KOPT-K1 (cell line): ENCODE results near the gene STEAP1B.

Source experiments
- H3K27ac ChIP-seq: fragments of 200-600 bp; sonication (generic); 2 replicates; pipeline ENCODE4 v1.5.1; 2016; ENCODE audit warnings: antibody characterized with exemption, mild to moderate bottlenecking, low read depth, low read length; ENCODE audit not compliant: poor library complexity, severe bottlenecking
- H3K36me3 ChIP-seq: fragments of 200-600 bp; sonication (generic); 2 replicates; pipeline ENCODE4 v1.5.1; 2017; ENCODE audit warnings: antibody characterized with exemption, mild to moderate bottlenecking, low read length, moderate library complexity; ENCODE audit not compliant: insufficient read depth
- H3K9me3 ChIP-seq: fragments of 200-600 bp; sonication (generic); 2 replicates; pipeline ENCODE4 v1.5.1; 2017; ENCODE audit warnings: antibody characterized with exemption, low read length, mild to moderate bottlenecking; ENCODE audit not compliant: insufficient read depth, poor library complexity, severe bottlenecking

The STEAP1B gene

DNA sequence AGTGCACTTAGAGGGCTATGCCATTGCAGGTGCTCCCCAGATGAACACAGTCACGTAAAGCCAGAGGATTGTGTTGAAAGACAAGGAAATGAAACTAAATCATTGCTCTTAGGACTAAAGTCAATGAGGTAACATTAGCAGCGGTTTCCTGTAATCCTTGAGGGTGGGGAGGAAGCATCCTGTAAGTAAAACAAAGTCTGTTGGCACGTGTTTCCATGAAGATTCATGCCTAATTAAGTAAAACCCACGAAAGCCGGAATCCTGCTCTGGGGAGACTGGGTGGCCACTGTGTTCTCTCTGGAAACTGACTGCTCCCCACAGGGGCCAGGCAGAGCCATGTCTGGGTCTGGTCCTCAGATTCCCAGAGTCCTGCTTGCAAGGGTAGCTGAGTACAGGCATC lies 18.3 kb downstream of the STEAP1B start:
- no peaks in the 10 kb centered on the region for H3K36me3 ChIP-seq
- H3K27ac ChIP-seq, result peak overlapping the region; percentile 36
- H3K9me3 ChIP-seq, result no peaks in the 10 kb centered on the region

DNA sequence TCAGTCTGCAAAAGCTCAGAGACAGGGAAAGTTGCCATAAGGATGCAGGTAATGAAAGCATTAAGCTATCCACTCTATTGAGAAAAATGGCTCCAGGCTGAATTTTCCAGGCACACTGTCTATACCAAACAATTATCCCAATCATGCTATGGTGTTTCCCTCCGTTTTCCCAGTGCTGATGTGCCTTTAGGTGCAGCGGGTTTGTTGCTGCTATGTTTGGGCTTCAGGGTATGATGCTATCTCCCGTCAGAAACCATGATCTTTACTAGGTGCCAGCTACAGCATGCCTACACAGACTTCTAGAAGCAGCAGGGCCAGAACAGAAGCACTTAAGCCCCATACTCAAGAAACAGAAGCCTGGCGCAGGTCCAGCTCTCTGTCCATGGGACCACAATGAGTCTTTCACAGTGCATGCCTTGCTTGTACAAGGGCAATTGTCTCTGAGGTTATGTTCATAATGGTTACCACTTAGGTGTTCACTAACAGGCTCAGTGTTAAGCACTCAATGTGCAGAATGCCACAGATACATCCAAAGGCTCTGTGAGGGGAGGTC lies 19.4 kb downstream of the STEAP1B start:
- no peaks in the 10 kb centered on the region for H3K36me3 ChIP-seq
- H3K9me3 ChIP-seq, result no peaks in the 10 kb centered on the region
- no peak overlapping the region for H3K27ac ChIP-seq

DNA sequence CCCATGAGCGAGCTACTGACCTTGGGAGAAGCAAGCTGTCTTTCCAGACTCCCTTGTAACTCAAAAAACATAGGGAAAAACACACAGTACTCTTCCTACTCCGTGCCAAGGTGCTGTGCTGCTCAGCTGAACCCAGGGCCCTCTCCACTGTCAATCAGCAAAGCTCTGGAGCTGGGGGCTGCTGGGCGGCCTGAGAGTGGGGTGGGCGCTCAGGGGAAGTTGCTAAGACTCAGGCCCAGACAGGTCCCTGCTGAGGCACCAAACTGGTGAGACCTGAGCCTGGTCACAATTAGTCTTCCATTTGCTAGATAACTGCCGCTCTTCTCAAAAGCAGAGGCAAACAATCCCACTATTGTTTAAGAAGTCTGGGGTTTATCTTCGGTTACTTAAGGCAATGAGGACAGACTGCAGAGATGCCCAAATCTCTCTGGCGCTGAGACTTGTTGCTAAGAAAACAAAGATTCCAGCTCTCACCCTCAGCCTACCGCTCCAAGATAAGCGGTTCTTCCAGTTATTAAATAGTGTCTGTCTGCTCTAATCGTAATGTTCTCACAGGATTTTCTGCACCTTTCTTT lies 22.0 kb downstream of the STEAP1B start:
- Histone ChIP-seq H3K36me3 (no peaks in the 10 kb centered on the region), H3K27ac (no peak overlapping the region), H3K9me3 (no peaks in the 10 kb centered on the region)

DNA sequence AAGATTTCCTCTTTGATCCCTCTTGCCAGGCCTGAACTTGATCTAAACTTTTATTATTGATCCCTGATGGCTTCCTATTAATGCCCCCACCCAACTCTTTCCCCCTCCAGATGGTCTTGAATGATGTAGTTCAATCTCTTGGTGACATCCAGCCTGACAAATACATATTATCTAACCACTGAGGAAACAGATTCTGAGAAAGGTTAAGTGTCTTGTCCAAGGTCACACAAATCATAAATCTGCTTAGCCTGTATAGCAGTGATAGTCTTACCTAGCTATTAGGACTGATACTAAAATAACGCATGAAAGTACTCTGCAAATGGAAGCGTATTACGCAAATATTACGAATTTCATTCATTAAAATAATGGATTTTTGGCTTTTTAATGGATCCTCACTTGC lies 22.7 kb downstream of the STEAP1B start:
- no peaks in the 10 kb centered on the region for H3K9me3 ChIP-seq
- no peak overlapping the region for H3K27ac ChIP-seq
- no peaks in the 10 kb centered on the region for H3K36me3 ChIP-seq

DNA sequence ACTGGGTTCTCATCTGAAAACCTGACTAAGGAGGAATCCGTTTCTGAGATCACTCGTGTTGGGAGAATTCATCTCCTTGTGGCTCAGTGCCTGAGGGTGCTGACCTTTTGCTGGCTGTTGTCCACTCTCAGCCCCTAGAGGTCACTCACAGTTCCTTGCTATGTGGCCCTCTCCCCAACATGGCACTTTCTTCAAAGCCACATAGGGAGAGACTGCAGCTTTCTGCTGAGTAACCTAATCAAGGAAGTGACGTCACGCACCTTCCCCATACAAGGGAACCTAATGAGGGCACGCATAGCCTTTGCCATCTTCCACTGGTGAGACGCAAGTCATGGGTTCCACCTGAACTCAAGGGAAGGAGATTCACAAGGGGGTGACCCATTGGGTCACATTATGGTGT lies 23.2 kb downstream of the STEAP1B start:
- Histone ChIP-seq H3K27ac (no peak overlapping the region), H3K36me3 (no peaks in the 10 kb centered on the region), H3K9me3 (no peaks in the 10 kb centered on the region)

DNA sequence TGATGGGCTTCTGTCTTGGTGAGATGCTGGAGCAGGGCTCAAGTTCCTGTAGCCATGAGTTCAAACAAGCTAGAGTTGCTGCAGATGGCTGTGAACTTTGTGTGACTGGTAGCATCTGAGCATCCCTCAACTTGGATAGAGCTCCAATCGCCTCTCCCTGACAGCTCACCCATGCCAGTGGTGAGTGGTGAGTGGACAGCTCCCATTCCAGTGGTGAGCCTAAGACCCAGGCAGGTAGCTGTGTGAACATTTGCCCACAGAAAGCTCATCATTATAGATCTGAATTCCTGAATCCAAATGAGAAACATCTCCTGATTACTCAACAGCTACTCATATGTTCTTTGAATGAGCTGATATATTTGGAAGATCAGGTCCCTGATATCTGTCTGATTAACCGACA lies 25.3 kb downstream of the STEAP1B start:
- Histone ChIP-seq H3K36me3 (no peaks in the 10 kb centered on the region), H3K9me3 (no peaks in the 10 kb centered on the region), H3K27ac (no peak overlapping the region)

DNA sequence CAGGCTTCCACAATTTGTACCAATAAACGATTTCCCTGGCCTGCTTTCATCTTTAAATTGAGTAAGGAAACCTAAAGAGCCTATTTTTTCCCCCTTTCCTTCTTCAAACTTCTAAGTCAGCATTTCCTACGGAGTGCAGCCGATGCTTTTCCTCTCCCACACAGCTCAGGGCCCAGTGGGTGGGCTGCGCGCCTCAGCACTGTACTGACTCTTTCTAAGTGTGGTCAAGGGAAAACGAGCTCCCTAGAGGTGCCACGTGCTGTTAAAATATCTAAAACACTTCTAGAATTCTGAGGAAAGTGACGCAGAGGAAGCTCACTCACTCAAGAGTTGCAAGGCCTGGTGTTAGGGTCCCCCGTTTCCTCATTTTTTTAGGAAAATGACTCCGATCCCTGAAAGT lies 29.0 kb downstream of the STEAP1B start:
- H3K27ac ChIP-seq, result no peak overlapping the region
- H3K36me3 ChIP-seq, result no peaks in the 10 kb centered on the region
- no peaks in the 10 kb centered on the region for H3K9me3 ChIP-seq

DNA sequence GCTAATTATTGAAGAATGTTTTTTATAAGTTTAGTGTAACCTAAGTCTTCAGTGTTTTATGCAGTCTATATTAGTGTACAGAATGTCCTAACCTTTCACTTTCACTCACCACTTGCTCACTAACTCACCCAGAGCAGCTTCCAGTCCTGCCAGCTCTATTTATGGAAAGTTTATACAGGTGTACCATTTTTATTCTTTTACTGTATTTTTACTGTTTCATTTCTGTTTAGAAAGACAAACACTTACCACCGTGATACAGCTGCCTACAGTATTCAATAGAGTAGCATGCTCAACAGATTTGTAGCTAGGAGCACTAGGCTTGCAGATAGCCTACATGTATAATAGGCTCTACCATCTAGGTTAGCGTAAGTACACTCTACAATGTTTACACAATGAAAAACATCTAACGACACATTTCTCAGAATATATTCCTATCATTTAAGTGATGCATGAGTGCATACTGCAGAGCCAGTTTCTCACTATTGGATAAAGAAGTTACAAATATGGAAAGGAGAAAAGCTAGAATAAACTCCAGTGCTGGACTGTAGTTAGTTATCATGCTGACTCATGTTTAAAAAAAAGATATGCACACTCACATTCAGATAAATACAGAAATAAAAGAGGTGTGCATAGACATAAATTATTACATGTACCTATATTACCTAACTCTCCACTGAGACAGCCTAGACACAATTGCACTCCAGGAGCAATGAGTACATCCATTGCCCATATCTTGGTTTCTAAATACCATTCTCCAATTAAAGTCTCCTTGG lies 30.4 kb downstream of the STEAP1B start:
- H3K27ac ChIP-seq, result no peak overlapping the region
- no peaks in the 10 kb centered on the region for H3K9me3 ChIP-seq
- H3K36me3 ChIP-seq, result no peaks in the 10 kb centered on the region

DNA sequence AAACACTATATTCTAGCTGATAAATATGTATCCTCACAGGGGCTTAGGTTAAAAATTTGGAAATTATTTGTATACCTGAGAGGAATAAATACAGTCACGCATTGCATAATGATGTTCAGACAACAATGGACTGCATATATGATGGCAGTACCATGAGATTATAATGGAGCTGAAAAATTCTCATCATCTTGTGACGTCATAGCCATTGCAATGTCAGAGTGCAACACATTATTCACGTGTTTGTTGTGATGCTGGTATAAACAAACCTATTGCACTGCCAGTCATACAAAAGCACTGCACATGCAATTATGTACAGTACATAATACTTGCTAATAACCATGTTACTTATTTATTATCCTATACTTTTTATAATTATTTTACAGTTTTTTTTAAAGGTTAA lies 31.4 kb downstream of the STEAP1B start:
- H3K27ac ChIP-seq, result no peak overlapping the region
- H3K9me3 ChIP-seq, result no peaks in the 10 kb centered on the region
- no peaks in the 10 kb centered on the region for H3K36me3 ChIP-seq

DNA sequence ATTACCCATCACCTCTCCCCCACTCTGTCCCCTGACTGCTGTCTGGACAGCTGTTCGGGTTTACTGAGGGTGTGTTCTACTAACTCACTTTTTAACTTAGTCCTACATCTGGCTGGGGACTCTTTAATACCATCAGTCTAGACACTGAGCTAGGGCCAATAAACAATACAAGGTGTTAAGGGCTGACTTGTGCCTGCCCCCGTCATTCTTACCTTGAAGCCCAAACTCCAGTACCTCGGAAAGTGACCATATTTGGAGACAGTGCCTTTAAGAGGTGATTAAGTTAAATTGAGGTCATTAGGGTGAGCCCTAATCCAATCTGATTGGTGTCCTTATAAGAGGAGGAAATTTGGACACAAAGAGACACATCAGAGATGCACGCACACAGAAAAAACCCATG lies 35.7 kb downstream of the STEAP1B start:
- H3K36me3 ChIP-seq, result no peaks in the 10 kb centered on the region
- H3K27ac ChIP-seq, result no peak overlapping the region
- H3K9me3 ChIP-seq, result no peaks in the 10 kb centered on the region

DNA sequence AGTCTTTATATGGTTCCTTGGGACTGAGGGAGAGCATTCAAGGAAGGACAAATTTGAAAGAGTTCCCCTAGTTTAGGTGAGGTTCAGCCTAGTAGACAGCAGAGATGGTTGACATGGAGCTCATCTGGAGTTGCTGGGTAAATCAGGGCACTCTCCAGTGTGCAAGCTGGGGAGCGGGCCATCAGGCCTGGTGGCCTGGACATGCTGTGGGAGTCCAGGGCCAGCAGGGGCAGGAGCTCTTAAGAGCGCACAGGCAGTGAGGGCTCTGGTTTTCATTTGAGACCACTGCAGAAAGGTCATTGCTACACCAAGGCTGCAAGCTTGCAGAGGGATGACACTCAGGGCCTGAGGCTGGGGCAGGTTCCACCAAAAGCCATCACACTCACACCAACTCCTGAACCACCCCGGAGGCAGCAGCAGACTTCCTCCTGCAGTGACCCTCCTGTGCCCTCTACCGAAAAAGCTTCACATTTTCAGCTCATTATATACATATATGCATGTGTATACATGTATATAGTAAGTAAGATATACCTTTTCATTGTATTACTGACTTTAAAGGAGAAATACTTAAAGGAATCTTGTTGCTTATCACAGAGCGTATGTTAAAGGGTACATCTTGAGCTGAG lies 39.5 kb downstream of the STEAP1B start:
- H3K36me3 ChIP-seq, result no peaks in the 10 kb centered on the region
- H3K27ac ChIP-seq, result no peak overlapping the region
- H3K9me3 ChIP-seq, result no peaks in the 10 kb centered on the region

DNA sequence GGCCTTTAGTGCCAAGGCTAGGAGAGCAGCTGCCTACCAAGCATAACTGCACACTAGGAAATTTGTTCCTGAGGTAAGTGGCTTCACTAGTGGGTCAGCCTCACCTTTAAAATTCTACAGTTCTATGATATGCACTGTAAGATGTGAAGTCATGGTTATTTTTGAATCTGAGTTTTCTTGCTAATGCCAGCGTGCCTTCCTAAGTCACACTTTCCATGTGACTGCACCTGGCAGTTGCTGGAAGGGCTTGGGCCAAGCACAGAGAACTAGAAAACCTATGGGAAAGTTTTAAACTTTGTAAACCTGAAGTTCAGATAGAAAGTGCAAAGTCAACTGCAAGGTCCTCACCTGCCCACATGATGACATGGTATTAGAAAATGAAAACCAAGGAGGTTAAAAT lies 42.5 kb downstream of the STEAP1B start:
- H3K27ac ChIP-seq, result no peak overlapping the region
- no peaks in the 10 kb centered on the region for H3K36me3 ChIP-seq
- H3K9me3 ChIP-seq, result no peaks in the 10 kb centered on the region

DNA sequence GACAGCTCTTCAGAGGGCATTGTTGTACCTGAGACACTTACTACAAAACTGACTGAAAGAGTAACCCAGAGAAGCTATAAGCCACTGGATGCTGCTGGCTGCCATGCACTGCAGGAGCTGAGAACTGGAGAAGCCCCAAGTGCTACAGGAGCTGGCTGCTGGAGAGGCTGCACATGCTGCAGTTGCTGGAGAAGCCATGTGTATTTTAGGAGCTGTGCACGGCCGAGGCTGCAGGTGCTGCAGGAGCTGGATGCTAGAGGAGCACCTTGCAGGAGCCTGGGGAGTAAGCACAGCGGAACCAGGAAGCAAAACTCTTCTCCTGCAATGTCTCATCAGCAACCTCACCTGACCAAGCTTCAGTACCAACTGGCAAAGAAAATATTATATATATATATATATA lies 45.5 kb downstream of the STEAP1B start:
- Histone ChIP-seq H3K9me3 (no peaks in the 10 kb centered on the region), H3K27ac (no peak overlapping the region), H3K36me3 (no peaks in the 10 kb centered on the region)

DNA sequence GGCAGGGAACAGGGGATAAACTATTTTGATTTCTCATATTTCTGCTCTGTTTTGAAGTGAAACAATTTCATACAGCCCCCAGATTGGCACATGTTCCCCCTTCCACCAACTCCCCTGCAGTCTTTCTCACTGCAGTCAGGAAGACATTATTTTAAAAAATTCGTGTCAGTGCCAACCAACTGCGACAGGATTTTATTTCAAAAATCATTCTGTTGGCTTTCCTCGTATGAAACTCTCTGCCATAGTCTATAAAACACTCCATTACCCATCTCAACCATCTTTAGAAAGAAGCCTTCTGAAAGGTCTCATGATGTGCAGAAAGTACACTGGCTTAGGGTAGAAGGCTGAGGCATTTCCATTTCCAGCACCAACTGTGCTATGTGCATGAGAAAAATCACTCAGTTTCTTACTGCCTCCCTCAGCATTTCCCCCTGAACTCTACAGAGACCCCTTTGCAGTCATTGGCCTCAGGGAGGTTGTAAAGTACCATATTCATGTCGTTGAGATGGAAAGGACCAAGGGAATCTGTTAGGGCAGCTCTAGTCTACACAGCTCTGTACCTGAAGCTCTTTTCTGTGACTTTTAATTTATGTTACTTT lies 46.9 kb downstream of the STEAP1B start:
- Histone ChIP-seq H3K27ac (no peak overlapping the region), H3K9me3 (no peaks in the 10 kb centered on the region), H3K36me3 (no peaks in the 10 kb centered on the region)

DNA sequence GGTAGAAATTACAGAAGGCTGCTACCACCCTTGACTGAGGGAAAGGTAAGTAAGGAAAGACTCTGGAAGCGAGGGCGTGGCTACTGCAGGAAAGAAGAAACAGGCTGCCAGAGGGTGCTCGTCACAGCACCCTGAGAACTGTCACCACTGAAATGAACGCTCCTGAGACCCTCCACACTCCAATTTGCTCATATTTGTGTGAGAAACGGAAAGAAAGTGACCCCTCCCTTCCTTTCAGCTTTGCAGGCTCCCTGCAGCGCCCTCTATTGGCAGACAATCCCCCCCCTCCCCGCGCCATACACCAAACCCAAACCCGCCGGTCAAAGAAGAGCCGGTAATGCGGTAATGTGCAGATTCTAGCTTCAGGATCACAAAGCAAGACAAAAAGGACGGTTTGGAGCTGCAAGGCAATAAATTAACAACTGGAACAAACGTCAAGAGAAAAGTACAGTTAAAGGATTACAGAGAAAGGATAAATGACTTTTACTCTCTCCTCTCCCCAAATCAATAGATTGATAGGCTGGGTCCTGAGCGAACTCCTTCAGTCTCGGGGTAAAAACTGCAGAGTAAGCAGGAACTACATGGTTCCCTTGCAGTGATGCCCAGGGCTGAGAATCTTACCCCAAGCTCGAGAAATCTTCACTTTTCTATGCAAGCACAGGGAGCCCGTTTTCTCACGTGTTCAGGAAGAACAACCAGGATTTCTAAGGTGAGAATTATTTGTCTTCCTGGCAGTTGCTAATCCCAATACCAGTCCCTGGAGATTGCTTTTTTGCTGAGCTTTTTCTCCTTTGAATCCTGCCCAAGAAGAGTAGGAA lies 47.6 kb downstream of the STEAP1B start:
- no peaks in the 10 kb centered on the region for H3K36me3 ChIP-seq
- H3K27ac ChIP-seq, result peak overlapping the region; percentile 4
- no peaks in the 10 kb centered on the region for H3K9me3 ChIP-seq
